HEK293T (cell line): ENCODE data around the gene LPIN3.

Experiments used
- CTCF ChIA-PET: fragments of 350-600 bp; formaldehyde crosslinking; extraction: SDS; loops from one replicate; lab custom pipeline; 2021; ENCODE audit warnings: antibody characterized with exemption, inconsistent platforms; lab: Yijun Ruan, JAX
- POLR2A ChIA-PET: fragments of 350-600 bp; formaldehyde crosslinking; extraction: SDS; loops from one replicate; lab custom pipeline; 2020; ENCODE audit warnings: antibody characterized with exemption, inconsistent platforms; lab: Yijun Ruan, JAX
- DNase-seq: peaks from one replicate; pipeline ENCODE4 v3.0.0; 2012; ENCODE audit warnings: mixed read lengths; ENCODE audit errors: extremely low spot score
- ARNT ChIP-seq: fragments of 450-650 bp; IDR thresholded peaks from 2 replicates; pipeline ENCODE4 v1.6.1; 2017; ENCODE audit warnings: mild to moderate bottlenecking
- BHLHE40 ChIP-seq: fragments of 450-650 bp; IDR thresholded peaks from 2 replicates; pipeline ENCODE4 v1.6.1; 2016; ENCODE audit warnings: mild to moderate bottlenecking, moderate library complexity, borderline replicate concordance
- CTBP1 ChIP-seq: fragments of 450-650 bp; IDR thresholded peaks from 2 replicates; pipeline ENCODE4 v1.6.1; 2016; ENCODE audit warnings: borderline replicate concordance
- ELF4 ChIP-seq: fragments of 450-650 bp; IDR thresholded peaks from 2 replicates; pipeline ENCODE4 v1.6.1; 2017; ENCODE audit warnings: antibody characterized with exemption
- FOXA1 ChIP-seq: fragments of 450-650 bp; IDR thresholded peaks from 2 replicates; pipeline ENCODE4 v1.6.1; 2016; ENCODE audit warnings: mild to moderate bottlenecking
- FOXK2 ChIP-seq: fragments of 450-650 bp; IDR thresholded peaks from 2 replicates; pipeline ENCODE4 v1.6.1; 2016; ENCODE audit warnings: mild to moderate bottlenecking
- FOXM1 ChIP-seq: fragments of 450-650 bp; IDR thresholded peaks from 2 replicates; pipeline ENCODE4 v1.6.1; 2017; ENCODE audit warnings: mild to moderate bottlenecking, borderline replicate concordance
- HDGF ChIP-seq: fragments of 450-650 bp; IDR thresholded peaks from 2 replicates; pipeline ENCODE4 v1.6.1; 2017; ENCODE audit warnings: antibody characterized with exemption, borderline replicate concordance
- L3MBTL2 ChIP-seq: fragments of 450-650 bp; conservative IDR thresholded peaks from 2 replicates; pipeline ENCODE4 v1.6.1; 2016; ENCODE audit warnings: mild to moderate bottlenecking
- LEF1 ChIP-seq: fragments of 450-650 bp; IDR thresholded peaks from 2 replicates; pipeline ENCODE4 v1.6.1; 2017; ENCODE audit warnings: mild to moderate bottlenecking, borderline replicate concordance
- NFRKB ChIP-seq: fragments of 450-650 bp; IDR thresholded peaks from 2 replicates; pipeline ENCODE4 v1.6.1; 2016; ENCODE audit warnings: mild to moderate bottlenecking, moderate library complexity
- PKNOX1 ChIP-seq: fragments of 450-650 bp; IDR thresholded peaks from 2 replicates; pipeline ENCODE4 v1.6.1; 2016
- SP1 ChIP-seq: fragments of 450-650 bp; IDR thresholded peaks from 2 replicates; pipeline ENCODE4 v1.6.1; 2017
- SUZ12 ChIP-seq: fragments of 450-650 bp; IDR thresholded peaks from 2 replicates; pipeline ENCODE4 v1.6.1; 2016; ENCODE audit warnings: mild to moderate bottlenecking
- TARDBP ChIP-seq: fragments of 450-650 bp; IDR thresholded peaks from 2 replicates; pipeline ENCODE4 v1.6.1; 2016
- ZNF384 ChIP-seq: fragments of 450-650 bp; IDR thresholded peaks from 2 replicates; pipeline ENCODE4 v1.6.1; 2016

Gene LPIN3

GRCh38 chr20:41363601-41364000, 23.0 kb downstream of the LPIN3 start:
- TF ChIP-seq SUZ12 (no peak), BHLHE40 (no peak), LEF1 (no peak), ZNF384 (no peak), NFRKB (no peak), L3MBTL2 (no peak), TARDBP (no peak), FOXM1 (no peak), FOXK2 (no peak), ARNT (no peak), ELF4 (no peak), CTBP1 (no peak), HDGF (no peak), PKNOX1 (no peak), FOXA1 (no peak), SP1 (no peak)
- CTCF ChIA-PET: no interaction called here
- POLR2A ChIA-PET: no interaction called here

GRCh38 chr20:41364236-41364855, 23.7 kb downstream of the LPIN3 start:
- no peak for DNase-seq
- ChIA-PET POLR2A (no interaction called here), CTCF (no interaction called here)
- TF ChIP-seq PKNOX1 (no peak), HDGF (no peak), BHLHE40 (no peak), ZNF384 (no peak), FOXA1 (no peak), TARDBP (no peak), CTBP1 (no peak), ARNT (no peak), FOXM1 (no peak)

More at GRCh38 chr20:41363601-41364000, 23.0 kb downstream of the LPIN3 start:
- no peak for DNase-seq

GRCh38 chr20:41364967-41365765, 24.5 kb downstream of the LPIN3 start:
- POLR2A ChIA-PET: no interaction called here
- TF ChIP-seq TARDBP: no peak
- no peak for TF ChIP-seq BHLHE40
- no peak for TF ChIP-seq FOXA1
- TF ChIP-seq ELF4: no peak
- TF ChIP-seq ARNT: no peak
- TF ChIP-seq L3MBTL2: no peak
- TF ChIP-seq ZNF384: no peak
- TF ChIP-seq CTBP1: no peak
- no peak for TF ChIP-seq LEF1
- no peak for TF ChIP-seq FOXM1
- no peak for TF ChIP-seq PKNOX1
- TF ChIP-seq SUZ12: no peak
- no peak for TF ChIP-seq SP1
- TF ChIP-seq HDGF: no peak
- no peak for TF ChIP-seq NFRKB
- TF ChIP-seq FOXK2: no peak
- DNase-seq: no peak
- CTCF ChIA-PET: no interaction called here

DNA sequence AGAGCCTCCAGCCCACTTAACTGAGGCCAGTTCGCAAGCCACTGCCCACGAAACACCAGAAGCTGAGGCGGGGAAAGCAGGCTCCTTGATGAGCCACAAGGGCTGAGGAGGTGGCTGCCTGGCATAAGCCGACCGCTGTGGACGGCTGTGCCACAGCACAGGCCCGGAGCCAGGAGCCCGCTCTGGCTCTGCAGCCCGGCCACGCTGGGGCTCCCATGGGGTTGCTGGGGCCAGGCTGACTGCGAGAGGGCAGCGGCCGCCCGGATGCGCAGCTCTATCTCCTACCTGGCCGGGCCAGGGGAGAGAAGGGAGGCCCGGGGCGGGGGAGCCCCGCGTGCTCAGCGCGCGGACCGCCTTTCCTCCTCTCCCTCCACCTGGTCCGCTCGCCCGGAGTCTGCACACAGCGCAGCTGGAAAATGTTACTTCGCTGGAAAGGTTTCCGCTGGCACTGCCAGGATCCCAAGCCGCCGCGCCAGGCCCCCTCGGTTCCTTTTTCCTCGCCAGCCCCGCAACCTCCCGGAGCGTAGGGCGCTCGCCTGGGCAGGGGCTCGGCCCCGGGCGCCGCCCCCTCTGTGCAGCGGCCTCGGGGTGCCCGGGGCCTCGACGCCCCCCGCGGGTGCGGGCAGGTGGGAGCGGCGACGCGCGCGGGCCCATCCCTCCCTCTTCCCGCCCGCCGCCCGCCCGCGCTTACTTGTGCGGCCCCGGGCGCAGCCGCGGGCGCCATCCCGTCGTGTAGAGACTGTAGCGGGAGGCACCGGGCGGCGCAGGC, 25.3 kb downstream of the LPIN3 start:
- POLR2A ChIA-PET: no interaction called here
- CTCF ChIA-PET: no interaction called here
- DNase-seq: peak; percentile 47

GRCh38 chr20:41366546-41367392, 26.1 kb downstream of the LPIN3 start, which contains the start of gene EMILIN3:
EMILIN3 (minus strand) TSS chr20:41366818; CDS start chr20:41366634, 184 bp downstream.
- CTCF ChIA-PET: no interaction called here
- peak; percentile 75 for DNase-seq
- POLR2A ChIA-PET: no interaction called here
- TF ChIP-seq PKNOX1 (no peak), CTBP1 (no peak), FOXM1 (no peak), BHLHE40 (no peak), FOXA1 (no peak), NFRKB (no peak), LEF1 (no peak), SUZ12 (no peak), SP1 (no peak), TARDBP (no peak), L3MBTL2 (no peak), HDGF (no peak), FOXK2 (no peak), ARNT (no peak), ELF4 (no peak), ZNF384 (no peak)

More for the DNA sequence above, 25.3 kb downstream of the LPIN3 start:
- TF ChIP-seq SP1 (no peak), ELF4 (no peak), TARDBP (no peak), CTBP1 (no peak)
